K562 (cell line): ENCODE data around the gene PHTF1. TPM values are rescaled to one million over a fixed set of nuclear protein-coding genes. Genes with fewer than 3 reads are reported as not detected.
A peak's percentile ranks its signal among the peaks of the same experiment; 100 is the strongest.

ENCODE experiments used
- BDP1 ChIP-seq: IDR thresholded peaks from 3 replicates; pipeline ENCODE4 v1.6.1; 2011; ENCODE audit not compliant: insufficient read length, insufficient read depth
- C11orf30 ChIP-seq: fragments of 450-650 bp; IDR thresholded peaks from 2 replicates; pipeline ENCODE4 v1.6.1; 2016; ENCODE audit warnings: low read depth, mild to moderate bottlenecking
- DPF2 ChIP-seq: fragments of 450-650 bp; IDR thresholded peaks from 2 replicates; pipeline ENCODE4 v1.6.1; 2016
- EWSR1 ChIP-seq: fragments of 450-650 bp; IDR thresholded peaks from 2 replicates; pipeline ENCODE4 v1.6.1; 2018; ENCODE audit warnings: borderline replicate concordance, mild to moderate bottlenecking, low read depth, moderate library complexity; ENCODE audit not compliant: partially characterized antibody
- FOSL1 ChIP-seq: fragments of 200-800 bp; sonication (Bioruptor generic); conservative IDR thresholded peaks from 2 replicates; pipeline ENCODE4 v1.6.1; 2016; ENCODE audit warnings: missing genetic modification characterization, missing compliant biosample characterization
- JUN ChIP-seq, 2 experiments: sonication (generic) in 1 of 2; formaldehyde crosslinking in 1 of 2; IDR thresholded peaks; 2 replicates each; pipeline versions ENCODE4 v1.6.1 to v1.8.0; 2012 to 2022; ENCODE audit warnings: borderline replicate concordance in 2 of 2, mild to moderate bottlenecking in 2 of 2, improper control_type of control experiment in 1 of 2, low read depth in 1 of 2, low read length in 1 of 2, missing genetic modification reagents in 1 of 2
- MEF2A ChIP-seq: IDR thresholded peaks from 2 replicates; pipeline ENCODE4 v1.6.1; 2011; ENCODE audit warnings: low read depth, mild to moderate bottlenecking, low read length, moderate library complexity; ENCODE audit not compliant: control insufficient read depth
- NFIC ChIP-seq: fragments of 450-650 bp; IDR thresholded peaks from 2 replicates; pipeline ENCODE4 v1.6.1; 2017; ENCODE audit warnings: mild to moderate bottlenecking, inconsistent platforms
- STAG1 ChIP-seq: sonication (generic); formaldehyde crosslinking; IDR thresholded peaks from 2 replicates; pipeline ENCODE4 v1.5.0; 2020; ENCODE audit warnings: missing genetic modification reagents, borderline replicate concordance
- TGIF2 ChIP-seq: sonication (generic); formaldehyde crosslinking; IDR thresholded peaks from 2 replicates; pipeline ENCODE4 v1.8.1; 2022; ENCODE audit warnings: mild to moderate bottlenecking, missing genetic modification reagents, moderate library complexity
- YY1 ChIP-seq, 3 experiments: IDR thresholded peaks; 2 replicates each; pipeline ENCODE4 v1.6.1; 2011; ENCODE audit warnings: low read length in 2 of 3, mild to moderate bottlenecking in 2 of 3, moderate library complexity in 2 of 3, borderline replicate concordance in 1 of 3, control low read depth in 1 of 3, low read depth in 1 of 3; ENCODE audit not compliant: insufficient read depth in 3 of 3, insufficient replicate concordance in 2 of 3, control insufficient read depth in 1 of 3, insufficient read length in 1 of 3; ENCODE audit errors: extremely low read depth in 1 of 3
- ZBED1 ChIP-seq: IDR thresholded peaks from 2 replicates; pipeline ENCODE4 v1.6.1; 2014
- ZC3H4 ChIP-seq: sonication (generic); formaldehyde crosslinking; IDR thresholded peaks from 2 replicates; pipeline ENCODE4 v1.9.0; 2021; ENCODE audit warnings: missing genetic modification reagents, borderline replicate concordance
- ZNF184 ChIP-seq: sonication (generic); formaldehyde crosslinking; IDR thresholded peaks from 2 replicates; pipeline ENCODE4 v1.5.0; 2020; ENCODE audit warnings: missing genetic modification reagents
- ZNF507 ChIP-seq: conservative IDR thresholded peaks from 2 replicates; pipeline ENCODE4 v1.6.1; 2017; ENCODE audit warnings: missing genetic modification characterization, missing compliant biosample characterization
- ZNF586 ChIP-seq: fragments of 450-650 bp; formaldehyde crosslinking; conservative IDR thresholded peaks from 2 replicates; pipeline ENCODE4 v1.4.0; 2020; ENCODE audit warnings: mild to moderate bottlenecking, moderate library complexity
- ZNF717 ChIP-seq: fragments of 250-450 bp; sonication (Bioruptor Pico); IDR thresholded peaks from 2 replicates; pipeline ENCODE4 v1.5.0; 2021
- polyA plus RNA-seq, 8 experiments: library from polyadenylated mRNA; depleted of rRNA in 4 of 8; stranded (reverse) in 5 of 8; unstranded in 3 of 8; fragments of >200 nt; fragmentation: Nextera tagmentation in 2 of 8; fragmentation: Illumina TruSeq in 1 of 8; extraction: Ambion mirVana in 2 of 8; extraction: Trizol in 1 of 8; gene quantifications; 2 replicates each; pipeline versions ENCODE4 v1.2.1 to v1.2.3, GENCODE V29; 2011 to 2014; ENCODE audit warnings: inconsistent platforms in 1 of 8, missing spikeins in 1 of 8
- total RNA-seq, 7 experiments: library from RNA; depleted of rRNA in 6 of 7; stranded (reverse); fragments of >200 nt in 6 of 7; fragmentation: Illumina TruSeq in 2 of 7; extraction: Trizol in 2 of 7; gene quantifications; 2 replicates each; pipeline versions ENCODE4 v1.2.1 to v1.2.3, GENCODE V29; 2011 to 2021; ENCODE audit warnings: low replicate concordance in 1 of 7
- TF ChIP-seq, protein P1 (sequence below): fragments of 250-450 bp; sonication (Bioruptor Pico); IDR thresholded peaks from 2 replicates; pipeline ENCODE4 v1.9.0; 2021; ENCODE audit warnings: mild to moderate bottlenecking
- TF ChIP-seq, protein P2 (sequence below): fragments of 450-650 bp; conservative IDR thresholded peaks from 2 replicates; pipeline ENCODE4 v1.6.1; 2016; ENCODE audit warnings: missing genetic modification characterization, low read depth, mild to moderate bottlenecking, control low read depth, missing compliant biosample characterization
- TF ChIP-seq, protein P3 (sequence below): fragments of 450-650 bp; formaldehyde crosslinking; IDR thresholded peaks from 2 replicates; pipeline ENCODE4 v1.4.0; 2022; ENCODE audit warnings: mild to moderate bottlenecking, moderate library complexity
- TF ChIP-seq, protein P4 (sequence below): IDR thresholded peaks from 2 replicates; pipeline ENCODE4 v1.6.1; 2012; ENCODE audit warnings: low read depth, low read length, improper control_type of control experiment, borderline replicate concordance

PHTF1 gene
- total and polyA plus RNA-seq, 9 of the 15 experiments (the other 6 are each of a cell fraction or from before 2014, with no cell fraction given): 8.4 to 36.2 (median 23.0) TPM

DNA sequence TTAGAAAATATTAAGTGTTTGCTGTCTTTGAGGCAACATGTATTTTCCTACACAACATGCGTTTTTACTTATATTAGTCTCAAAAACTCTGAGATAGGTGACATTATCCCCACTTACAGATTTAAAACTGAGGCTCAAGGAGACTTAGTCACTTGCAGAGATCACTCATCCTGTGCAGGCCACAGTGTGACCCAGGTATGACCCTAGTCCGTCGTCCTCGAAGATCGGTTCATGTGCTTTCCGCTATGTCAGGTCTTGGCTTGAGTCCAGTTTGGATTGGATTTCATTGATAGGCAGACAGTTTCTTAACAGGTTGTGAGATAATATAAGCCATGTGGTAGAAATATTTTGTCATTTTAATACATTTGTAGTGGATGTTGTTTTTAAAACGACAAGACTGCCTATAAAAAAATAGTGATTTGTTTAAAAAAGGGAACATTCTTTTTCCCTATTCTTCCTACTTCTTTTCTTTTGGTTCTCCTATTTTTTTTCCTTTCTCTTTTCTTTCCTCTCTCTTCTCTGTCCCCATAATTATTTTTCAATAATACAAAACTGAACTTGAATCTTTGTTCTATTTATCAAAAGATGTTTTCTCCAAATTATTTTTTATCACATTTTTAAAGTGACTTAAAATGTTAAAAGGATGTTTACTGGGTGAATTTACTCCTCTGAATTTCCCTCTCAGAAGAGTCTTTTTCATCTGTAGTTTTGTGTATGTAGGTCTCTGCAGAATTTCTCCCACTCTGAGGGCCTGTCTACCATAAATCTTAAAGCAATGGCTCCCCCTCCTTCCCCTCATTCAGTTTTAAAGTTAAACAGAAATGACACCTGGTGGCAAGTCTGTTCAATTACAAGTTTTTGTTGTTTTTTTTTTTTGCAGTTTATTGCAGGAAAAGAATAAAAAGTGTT is 81.8 kb downstream of the PHTF1 start (continued):
- TF ChIP-seq ZNF586 (CRISPR knock-in tag) (no peak), YY1 (IDR thresholded peaks at IDR 0.05; ENCODE audit: borderline replicate concordance in 1 of 3, control insufficient read depth in 1 of 3, extremely low read depth in 1 of 3, insufficient read depth in 3 of 3, insufficient read length in 1 of 3, insufficient replicate concordance in 2 of 3, low read depth in 1 of 3, low read length in 2 of 3) (no peak), C11orf30 (no peak), BDP1 (no peak), ZNF184 (CRISPR knock-in tag) (no peak), ZNF507 (tag) (no peak), ZNF717 (CRISPR knock-in tag) (no peak), MEF2A (no peak), ZBED1 (no peak), STAG1 (no peak), EWSR1 (no peak), ZC3H4 (CRISPR knock-in tag) (no peak), DPF2 (peak; percentile 80), TGIF2 (CRISPR knock-in tag) (no peak), NFIC (peak; percentile 98), JUN (IDR thresholded peaks at IDR 0.05; ENCODE audit: borderline replicate concordance, low read depth, low read length) (peak; percentile 62; the same call in 1 of the 2 replicates), JUN (CRISPR knock-in tag; IDR thresholded peaks at IDR 0.05; ENCODE audit: borderline replicate concordance) (no peak), FOSL1 (peak; percentile 77)
- TF ChIP-seq, protein P1, sequence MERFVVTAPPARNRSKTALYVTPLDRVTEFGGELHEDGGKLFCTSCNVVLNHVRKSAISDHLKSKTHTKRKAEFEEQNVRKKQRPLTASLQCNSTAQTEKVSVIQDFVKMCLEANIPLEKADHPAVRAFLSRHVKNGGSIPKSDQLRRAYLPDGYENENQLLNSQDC: no peak
- TF ChIP-seq, protein P2, sequence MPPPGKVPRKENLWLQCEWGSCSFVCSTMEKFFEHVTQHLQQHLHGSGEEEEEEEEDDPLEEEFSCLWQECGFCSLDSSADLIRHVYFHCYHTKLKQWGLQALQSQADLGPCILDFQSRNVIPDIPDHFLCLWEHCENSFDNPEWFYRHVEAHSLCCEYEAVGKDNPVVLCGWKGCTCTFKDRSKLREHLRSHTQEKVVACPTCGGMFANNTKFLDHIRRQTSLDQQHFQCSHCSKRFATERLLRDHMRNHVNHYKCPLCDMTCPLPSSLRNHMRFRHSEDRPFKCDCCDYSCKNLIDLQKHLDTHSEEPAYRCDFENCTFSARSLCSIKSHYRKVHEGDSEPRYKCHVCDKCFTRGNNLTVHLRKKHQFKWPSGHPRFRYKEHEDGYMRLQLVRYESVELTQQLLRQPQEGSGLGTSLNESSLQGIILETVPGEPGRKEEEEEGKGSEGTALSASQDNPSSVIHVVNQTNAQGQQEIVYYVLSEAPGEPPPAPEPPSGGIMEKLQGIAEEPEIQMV: no peak
- TF ChIP-seq, protein P3, sequence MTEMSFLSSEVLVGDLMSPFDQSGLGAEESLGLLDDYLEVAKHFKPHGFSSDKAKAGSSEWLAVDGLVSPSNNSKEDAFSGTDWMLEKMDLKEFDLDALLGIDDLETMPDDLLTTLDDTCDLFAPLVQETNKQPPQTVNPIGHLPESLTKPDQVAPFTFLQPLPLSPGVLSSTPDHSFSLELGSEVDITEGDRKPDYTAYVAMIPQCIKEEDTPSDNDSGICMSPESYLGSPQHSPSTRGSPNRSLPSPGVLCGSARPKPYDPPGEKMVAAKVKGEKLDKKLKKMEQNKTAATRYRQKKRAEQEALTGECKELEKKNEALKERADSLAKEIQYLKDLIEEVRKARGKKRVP (CRISPR knock-in tag): no peak
- TF ChIP-seq, protein P4, sequence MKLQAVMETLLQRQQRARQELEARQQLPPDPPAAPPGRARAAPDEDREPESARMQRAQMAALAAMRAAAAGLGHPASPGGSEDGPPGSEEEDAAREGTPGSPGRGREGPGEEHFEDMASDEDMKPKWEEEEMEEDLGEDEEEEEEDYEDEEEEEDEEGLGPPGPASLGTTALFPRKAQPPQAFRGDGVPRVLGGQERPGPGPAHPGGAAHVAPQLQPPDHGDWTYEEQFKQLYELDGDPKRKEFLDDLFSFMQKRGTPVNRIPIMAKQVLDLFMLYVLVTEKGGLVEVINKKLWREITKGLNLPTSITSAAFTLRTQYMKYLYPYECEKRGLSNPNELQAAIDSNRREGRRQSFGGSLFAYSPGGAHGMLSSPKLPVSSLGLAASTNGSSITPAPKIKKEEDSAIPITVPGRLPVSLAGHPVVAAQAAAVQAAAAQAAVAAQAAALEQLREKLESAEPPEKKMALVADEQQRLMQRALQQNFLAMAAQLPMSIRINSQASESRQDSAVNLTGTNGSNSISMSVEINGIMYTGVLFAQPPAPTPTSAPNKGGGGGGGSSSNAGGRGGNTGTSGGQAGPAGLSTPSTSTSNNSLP: peak; percentile 62
